ENCODE results near the gene VCPKMT. TPM values are rescaled to one million over a fixed set of nuclear protein-coding genes. Genes with fewer than 3 reads are reported as not detected.

VCPKMT gene

Small RNA genes within 50 kb of the gene (small RNA-seq; reads per million reads assigned to genes)
- not detected for gene RF00019 (ENCODE audit: insufficient read depth)

Measured in mesendoderm (in vitro differentiated cells).